ENCODE data around the gene HSBP1L1. TPM values are rescaled to one million over a fixed set of nuclear protein-coding genes. Genes with fewer than 3 reads are reported as not detected.

Gene HSBP1L1
- total RNA-seq, 2 experiments from 2014 or later = 0.50 to 1.5 TPM

GRCh38 chr18:79973517-79973916 lies 9.1 kb downstream of the HSBP1L1 start:
- ATAC-seq = no peak
- Mint-ChIP-seq H3K27ac (no peak overlapping the region), H3K4me1 (ENCODE audit: low read depth) (peaks cover 5% of the 10 kb centered on the region), H3K27me3 (ENCODE audit: low read depth) (no peaks in the 10 kb centered on the region), H3K4me3 (no peak overlapping the region), H3K36me3 (ENCODE audit: low read depth) (peaks cover 55% of the 10 kb centered on the region), H3K9me3 (ENCODE audit: insufficient read depth) (no peaks in the 10 kb centered on the region)
- ChIA-PET CTCF (interaction anchor here (0.6 kb wide), 1 partner anchor 10 kb away, joined by 3 read pairs; no protein-coding TSS in a partner anchor), POLR2A (no interaction called here)
- DNase-seq = no peak

GRCh38 chr18:79974025-79974654 lies 9.7 kb downstream of the HSBP1L1 start:
- ChIA-PET POLR2A (no interaction called here), CTCF (interaction anchor here (0.6 kb wide), 1 partner anchor 9 kb away, joined by 3 read pairs; no protein-coding TSS in a partner anchor)
- no peak overlapping the region for H3K4me3 Mint-ChIP-seq
- H3K4me1 Mint-ChIP-seq (ENCODE audit: low read depth) = peaks cover 5% of the 10 kb centered on the region
- H3K27ac Mint-ChIP-seq = no peak overlapping the region
- ATAC-seq = no peak
- no peaks in the 10 kb centered on the region for H3K27me3 Mint-ChIP-seq (ENCODE audit: low read depth)
- H3K9me3 Mint-ChIP-seq (ENCODE audit: insufficient read depth) = no peaks in the 10 kb centered on the region
- DNase-seq = no peak
- peaks cover 55% of the 10 kb centered on the region for H3K36me3 Mint-ChIP-seq (ENCODE audit: low read depth)

- no peak overlapping the region for H3K4me3 Mint-ChIP-seq
- ChIA-PET POLR2A (no interaction called here), CTCF (no interaction called here)
- H3K36me3 Mint-ChIP-seq (ENCODE audit: low read depth) = peaks cover 58% of the 10 kb centered on the region
- DNase-seq = no peak
- H3K4me1 Mint-ChIP-seq (ENCODE audit: low read depth) = peaks cover 9% of the 10 kb centered on the region
- no peaks in the 10 kb centered on the region for H3K9me3 Mint-ChIP-seq (ENCODE audit: insufficient read depth)
- ATAC-seq = no peak
- H3K27ac Mint-ChIP-seq = no peak overlapping the region
- H3K27me3 Mint-ChIP-seq (ENCODE audit: low read depth) = no peaks in the 10 kb centered on the region
Measured at GRCh38 chr18:79975043-79975442, 10.6 kb downstream of the HSBP1L1 start.

GRCh38 chr18:79975985-79976680 lies 11.7 kb downstream of the HSBP1L1 start:
- CTCF ChIA-PET = no interaction called here
- H3K4me1 Mint-ChIP-seq (ENCODE audit: low read depth) = peaks cover 15% of the 10 kb centered on the region
- H3K36me3 Mint-ChIP-seq (ENCODE audit: low read depth) = peaks cover 58% of the 10 kb centered on the region
- H3K27ac Mint-ChIP-seq = no peak overlapping the region
- H3K27me3 Mint-ChIP-seq (ENCODE audit: low read depth) = no peaks in the 10 kb centered on the region
- no peak overlapping the region for H3K4me3 Mint-ChIP-seq
- no peaks in the 10 kb centered on the region for H3K9me3 Mint-ChIP-seq (ENCODE audit: insufficient read depth)
- POLR2A ChIA-PET = no interaction called here
- DNase-seq (no peak), ATAC-seq (no peak)

- no peaks in the 10 kb centered on the region for H3K9me3 Mint-ChIP-seq (ENCODE audit: insufficient read depth)
- H3K27me3 Mint-ChIP-seq (ENCODE audit: low read depth) = no peaks in the 10 kb centered on the region
- ATAC-seq = no peak
- no peak overlapping the region for H3K4me3 Mint-ChIP-seq
- POLR2A ChIA-PET = no interaction called here
- H3K4me1 Mint-ChIP-seq (ENCODE audit: low read depth) = peaks cover 49% of the 10 kb centered on the region
- no peak for DNase-seq
- peak overlapping the region; percentile 11 for H3K27ac Mint-ChIP-seq
- CTCF ChIA-PET = no interaction called here
- peaks cover 57% of the 10 kb centered on the region for H3K36me3 Mint-ChIP-seq (ENCODE audit: low read depth)
Measured at GRCh38 chr18:79979843-79980242, 15.4 kb downstream of the HSBP1L1 start.

- no peak overlapping the region for H3K27ac Mint-ChIP-seq
- ATAC-seq = no peak
- ChIA-PET POLR2A (no interaction called here), CTCF (no interaction called here)
- H3K4me1 Mint-ChIP-seq (ENCODE audit: low read depth) = peaks cover 57% of the 10 kb centered on the region
- no peaks in the 10 kb centered on the region for H3K27me3 Mint-ChIP-seq (ENCODE audit: low read depth)
- no peak overlapping the region for H3K4me3 Mint-ChIP-seq
- no peak for DNase-seq
- no peaks in the 10 kb centered on the region for H3K9me3 Mint-ChIP-seq (ENCODE audit: insufficient read depth)
- H3K36me3 Mint-ChIP-seq (ENCODE audit: low read depth) = peaks cover 59% of the 10 kb centered on the region
Measured at GRCh38 chr18:79980585-79980984, 16.1 kb downstream of the HSBP1L1 start.

- no peak overlapping the region for H3K4me3 Mint-ChIP-seq
- CTCF ChIA-PET = interaction anchor here (0.7 to 1.8 kb wide), 4 partner anchors 9 to 175 kb away, joined by 3 to 8 read pairs (median 4); partner anchors contain the start of gene RBFA
- H3K27me3 Mint-ChIP-seq (ENCODE audit: low read depth) = no peaks in the 10 kb centered on the region
- POLR2A ChIA-PET = interaction anchor here (0.8 to 1.2 kb wide), 2 partner anchors 15 to 27 kb away, joined by 3 read pairs; no protein-coding TSS in a partner anchor
- peaks cover 73% of the 10 kb centered on the region for H3K4me1 Mint-ChIP-seq (ENCODE audit: low read depth)
- H3K36me3 Mint-ChIP-seq (ENCODE audit: low read depth) = peaks cover 60% of the 10 kb centered on the region
- H3K9me3 Mint-ChIP-seq (ENCODE audit: insufficient read depth) = no peaks in the 10 kb centered on the region
- peak overlapping the region; percentile 32 for H3K27ac Mint-ChIP-seq
- ATAC-seq (peak; percentile 52), DNase-seq (peak; percentile 59)
Measured at GRCh38 chr18:79982736-79983135, 18.3 kb downstream of the HSBP1L1 start.

- ChIA-PET POLR2A (interaction anchor here (0.8 to 1.2 kb wide), 2 partner anchors 15 to 28 kb away, joined by 3 read pairs; no protein-coding TSS in a partner anchor), CTCF (interaction anchor here (0.7 to 1.8 kb wide), 4 partner anchors 9 to 175 kb away, joined by 3 to 8 read pairs (median 4); partner anchors contain the start of gene RBFA)
- Mint-ChIP-seq H3K36me3 (ENCODE audit: low read depth) (peaks cover 57% of the 10 kb centered on the region), H3K4me1 (ENCODE audit: low read depth) (peaks cover 71% of the 10 kb centered on the region), H3K4me3 (peak overlapping the region; percentile 22), H3K9me3 (ENCODE audit: insufficient read depth) (no peaks in the 10 kb centered on the region), H3K27me3 (ENCODE audit: low read depth) (no peaks in the 10 kb centered on the region), H3K27ac (peak overlapping the region; percentile 46)
- DNase-seq (no peak), ATAC-seq (no peak)
Measured at GRCh38 chr18:79983253-79983652, 18.8 kb downstream of the HSBP1L1 start.

- peaks cover 71% of the 10 kb centered on the region for H3K4me1 Mint-ChIP-seq (ENCODE audit: low read depth)
- H3K36me3 Mint-ChIP-seq (ENCODE audit: low read depth) = peaks cover 57% of the 10 kb centered on the region
- ChIA-PET CTCF (interaction anchor here (1.1 to 1.8 kb wide), 2 partner anchors 10 to 50 kb away, joined by 3 to 8 read pairs; partner anchors contain the start of gene RBFA), POLR2A (interaction anchor here (0.8 to 1.5 kb wide), 2 partner anchors 30 to 32 kb away, joined by 3 to 6 read pairs; partner anchors contain the start of gene SLC66A2)
- H3K4me3 Mint-ChIP-seq = peak overlapping the region; percentile 32
- DNase-seq (peak; percentile 43), ATAC-seq (peak; percentile 16)
- no peaks in the 10 kb centered on the region for H3K9me3 Mint-ChIP-seq (ENCODE audit: insufficient read depth)
- peak overlapping the region; percentile 33 for H3K27ac Mint-ChIP-seq
- H3K27me3 Mint-ChIP-seq (ENCODE audit: low read depth) = no peaks in the 10 kb centered on the region
Measured at GRCh38 chr18:79983793-79984192, 19.4 kb downstream of the HSBP1L1 start.

- Mint-ChIP-seq H3K27me3 (ENCODE audit: low read depth) (no peaks in the 10 kb centered on the region), H3K4me1 (ENCODE audit: low read depth) (peaks cover 67% of the 10 kb centered on the region), H3K4me3 (no peak overlapping the region), H3K9me3 (ENCODE audit: insufficient read depth) (no peaks in the 10 kb centered on the region), H3K36me3 (ENCODE audit: low read depth) (peaks cover 48% of the 10 kb centered on the region), H3K27ac (no peak overlapping the region)
- ATAC-seq = no peak
- no peak for DNase-seq
- CTCF ChIA-PET = interaction anchor here (1.4 to 1.6 kb wide), 2 partner anchors 22 to 24 kb away, joined by 3 to 5 read pairs; no protein-coding TSS in a partner anchor
- POLR2A ChIA-PET = interaction anchor here (1.5 kb wide), 1 partner anchor 32 kb away, joined by 6 read pairs; no protein-coding TSS in a partner anchor
Measured at GRCh38 chr18:79985172-79985571, 20.7 kb downstream of the HSBP1L1 start.

GRCh38 chr18:79986726-79987125 lies 22.3 kb downstream of the HSBP1L1 start:
- ChIA-PET POLR2A (interaction anchor here (1.7 kb wide), 1 partner anchor 35 kb away, joined by 4 read pairs; the partner anchor contains the start of gene SLC66A2), CTCF (interaction anchor here (0.8 to 1.1 kb wide), 3 partner anchors 49 to 590 kb away, joined by 3 read pairs; no protein-coding TSS in a partner anchor)
- no peaks in the 10 kb centered on the region for H3K9me3 Mint-ChIP-seq (ENCODE audit: insufficient read depth)
- no peaks in the 10 kb centered on the region for H3K27me3 Mint-ChIP-seq (ENCODE audit: low read depth)
- peaks cover 41% of the 10 kb centered on the region for H3K36me3 Mint-ChIP-seq (ENCODE audit: low read depth)
- ATAC-seq (no peak), DNase-seq (no peak)
- peaks cover 58% of the 10 kb centered on the region for H3K4me1 Mint-ChIP-seq (ENCODE audit: low read depth)
- peak overlapping the region; percentile 91 for H3K4me3 Mint-ChIP-seq
- H3K27ac Mint-ChIP-seq = no peak overlapping the region
